Keratinocyte (primary cell): Measurements from ENCODE around the gene TBX3.

ENCODE experiments used
- EZH2 ChIP-seq: IDR thresholded peaks from one replicate; pipeline ENCODE4 v1.6.1; 2012; ENCODE audit warnings: inconsistent platforms, mild to moderate bottlenecking, low read length, moderate library complexity
- TF ChIP-seq, protein P1 (sequence below), 3 experiments: IDR thresholded peaks in 1 of 3; conservative IDR thresholded peaks in 1 of 3; optimal IDR thresholded peaks in 1 of 3; 2 replicates in 2 of 3; 3 replicates in 1 of 3; pipeline versions ENCODE3 to v1.5.1; 2011; ENCODE audit warnings: low read length in 3 of 3, mild to moderate bottlenecking in 3 of 3, moderate library complexity in 2 of 3, control low read depth in 1 of 3, inconsistent platforms in 1 of 3; ENCODE audit not compliant: insufficient read depth in 2 of 3; ENCODE audit errors: extremely low read depth in 1 of 3

- TF ChIP-seq, protein P1, sequence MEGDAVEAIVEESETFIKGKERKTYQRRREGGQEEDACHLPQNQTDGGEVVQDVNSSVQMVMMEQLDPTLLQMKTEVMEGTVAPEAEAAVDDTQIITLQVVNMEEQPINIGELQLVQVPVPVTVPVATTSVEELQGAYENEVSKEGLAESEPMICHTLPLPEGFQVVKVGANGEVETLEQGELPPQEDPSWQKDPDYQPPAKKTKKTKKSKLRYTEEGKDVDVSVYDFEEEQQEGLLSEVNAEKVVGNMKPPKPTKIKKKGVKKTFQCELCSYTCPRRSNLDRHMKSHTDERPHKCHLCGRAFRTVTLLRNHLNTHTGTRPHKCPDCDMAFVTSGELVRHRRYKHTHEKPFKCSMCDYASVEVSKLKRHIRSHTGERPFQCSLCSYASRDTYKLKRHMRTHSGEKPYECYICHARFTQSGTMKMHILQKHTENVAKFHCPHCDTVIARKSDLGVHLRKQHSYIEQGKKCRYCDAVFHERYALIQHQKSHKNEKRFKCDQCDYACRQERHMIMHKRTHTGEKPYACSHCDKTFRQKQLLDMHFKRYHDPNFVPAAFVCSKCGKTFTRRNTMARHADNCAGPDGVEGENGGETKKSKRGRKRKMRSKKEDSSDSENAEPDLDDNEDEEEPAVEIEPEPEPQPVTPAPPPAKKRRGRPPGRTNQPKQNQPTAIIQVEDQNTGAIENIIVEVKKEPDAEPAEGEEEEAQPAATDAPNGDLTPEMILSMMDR (optimal IDR thresholded peaks at IDR 0.05 in 1 of 3, IDR thresholded peaks at IDR 0.05 in 1 of 3, conservative IDR thresholded peaks at IDR 0.05 in 1 of 3; ENCODE audit: extremely low read depth in 1 of 3, insufficient read depth in 2 of 3, low read length in 3 of 3): no peak
- TF ChIP-seq EZH2: no peak
Measured at GRCh38 chr12:114661245-114661644, 22.7 kb downstream of the TBX3 start.
